NCI-H460 (cell line): ENCODE results near the gene ANKRD65. TPM values are rescaled to one million over a fixed set of nuclear protein-coding genes. Genes with fewer than 3 reads are reported as not detected.
A peak's percentile ranks its signal among the peaks of the same experiment; 100 is the strongest.
"Not testable (repeated sequence)": the region's sequence is repeated elsewhere in the genome, so short reads cannot be mapped to it uniquely, and the experiment has no call there.

Experiments
- DNase-seq: peaks from one replicate; pipeline ENCODE4 v3.0.0-alpha.2; 2016; ENCODE audit warnings: low read depth; ENCODE audit errors: extremely low read depth
- total RNA-seq: library from RNA; depleted of rRNA; stranded (reverse); fragments of >200 nt; shearing (Covaris generic); gene quantifications from 2 replicates; pipeline ENCODE4 v1.2.3, GENCODE V29; 2014

The ANKRD65 gene
- total RNA-seq, 1 experiment from 2014 or later: 0.15 TPM

DNA sequence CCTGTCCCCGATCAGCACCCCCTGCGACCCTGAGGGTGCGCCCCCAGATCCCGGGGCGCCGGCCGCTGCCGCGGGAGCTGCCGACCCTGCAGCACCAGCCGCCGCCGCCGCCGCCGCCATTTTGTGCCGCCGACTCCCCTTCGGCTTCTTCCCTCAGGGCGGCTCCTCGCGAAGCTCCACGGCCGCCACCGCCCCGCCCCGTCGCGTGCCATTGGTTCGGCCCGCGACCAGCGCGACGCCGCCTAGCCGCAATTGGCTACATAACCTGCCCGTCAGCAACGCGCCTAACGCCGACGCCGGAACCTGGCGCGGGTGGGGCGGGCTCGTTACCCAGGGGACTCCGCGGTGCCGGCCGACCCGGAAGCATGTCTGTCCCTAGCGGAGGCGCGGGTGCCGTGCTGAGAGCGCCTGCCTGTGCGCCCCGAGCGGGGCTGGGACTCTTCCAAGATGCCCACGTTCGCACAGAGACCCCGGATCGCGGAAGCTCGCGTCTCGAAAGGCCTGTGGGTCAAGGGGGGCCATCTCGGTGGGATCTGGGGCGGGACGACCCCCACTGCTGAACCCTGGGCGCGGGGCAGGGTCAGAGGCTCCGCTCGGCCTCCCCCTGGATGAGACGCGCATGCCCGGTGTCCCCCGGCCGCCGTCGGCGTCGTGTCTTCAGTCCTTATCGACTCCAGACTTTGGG is 21.7 kb downstream of the ANKRD65 start, which contains the start of gene CCNL2:
CCNL2 (minus strand) TSS at position 149 of the 685 bp plus-strand sequence; CDS start at position 120, 29 bp downstream.
- DNase-seq: peak; percentile 94

DNA sequence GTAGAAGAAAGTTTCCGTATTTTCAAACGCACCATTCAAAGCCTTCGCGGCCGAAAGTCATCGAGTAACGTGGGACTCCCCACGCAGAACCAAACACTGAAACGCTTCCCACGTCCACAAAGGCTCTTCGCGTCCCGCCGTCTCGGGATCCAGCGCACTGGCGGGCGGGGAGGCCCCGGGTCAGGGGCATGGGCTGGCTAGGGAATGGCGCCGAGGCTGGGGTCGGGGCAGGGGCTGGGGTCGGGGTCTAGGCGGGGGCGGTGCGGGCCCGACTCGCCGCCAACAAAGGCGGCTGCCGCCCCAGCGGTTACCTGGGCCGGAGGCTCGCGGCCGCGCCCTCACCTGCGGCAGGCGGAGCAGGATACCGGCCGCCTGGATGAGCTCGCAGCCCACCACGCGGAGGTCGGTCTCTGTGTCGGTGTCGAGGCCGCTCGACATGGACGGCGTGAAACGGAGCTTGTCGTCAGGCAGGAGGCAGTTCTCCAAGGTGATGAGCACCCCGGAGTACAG is 22.3 kb downstream of the ANKRD65 start:
- no peak for DNase-seq

DNA sequence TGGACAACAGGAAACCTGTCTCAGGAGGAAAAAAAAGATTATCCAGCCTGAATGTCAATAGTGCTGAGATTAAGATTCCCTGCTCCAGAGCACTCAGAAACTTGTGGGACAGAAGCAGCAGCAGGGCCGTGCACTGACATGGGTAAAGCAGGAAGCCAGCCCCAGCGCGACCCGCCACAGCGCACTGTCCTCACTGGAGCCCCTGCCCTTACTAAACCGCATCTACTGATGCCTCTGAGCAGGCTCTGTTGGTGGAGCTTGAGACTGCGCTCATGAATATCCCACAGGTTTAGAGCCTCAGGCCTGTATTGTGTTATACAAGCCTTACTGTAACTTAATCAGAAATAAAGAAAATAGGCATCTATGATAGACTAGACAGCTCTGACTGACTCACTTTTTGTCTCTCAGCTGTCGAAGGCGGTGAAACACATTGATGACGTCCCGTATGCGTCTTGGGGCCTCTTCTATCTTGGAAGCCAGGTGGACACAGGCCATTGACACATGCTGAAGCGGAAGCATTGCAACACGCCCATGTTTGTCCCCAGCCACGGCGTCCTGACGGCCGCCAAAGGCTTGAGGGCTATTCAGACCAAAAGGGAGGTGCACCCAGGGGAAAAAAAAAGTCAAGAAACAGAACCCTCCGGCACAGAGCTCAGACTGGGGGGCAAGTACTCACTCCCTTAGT is 23.1 kb downstream of the ANKRD65 start:
- DNase-seq: peak; percentile 20

DNA sequence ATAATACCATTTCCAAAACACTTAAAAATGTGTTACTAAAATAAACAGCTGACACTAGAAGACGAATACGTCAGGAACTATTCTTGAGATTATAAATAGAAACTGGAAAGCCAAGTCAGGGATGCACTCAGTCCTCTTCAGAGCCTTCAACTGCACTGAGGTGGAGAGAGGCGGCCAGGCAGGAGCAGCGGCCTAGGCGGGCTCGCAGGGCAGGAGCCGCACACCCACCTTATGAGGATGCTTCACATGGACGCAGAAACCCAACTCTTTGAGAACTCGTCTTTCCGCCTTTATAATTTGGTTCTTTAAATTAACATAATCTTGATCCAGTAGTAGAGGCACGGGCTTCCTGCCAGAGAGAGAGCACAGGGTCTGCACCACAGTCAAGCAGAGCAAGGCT is 25.9 kb downstream of the ANKRD65 start:
- DNase-seq: no peak

DNA sequence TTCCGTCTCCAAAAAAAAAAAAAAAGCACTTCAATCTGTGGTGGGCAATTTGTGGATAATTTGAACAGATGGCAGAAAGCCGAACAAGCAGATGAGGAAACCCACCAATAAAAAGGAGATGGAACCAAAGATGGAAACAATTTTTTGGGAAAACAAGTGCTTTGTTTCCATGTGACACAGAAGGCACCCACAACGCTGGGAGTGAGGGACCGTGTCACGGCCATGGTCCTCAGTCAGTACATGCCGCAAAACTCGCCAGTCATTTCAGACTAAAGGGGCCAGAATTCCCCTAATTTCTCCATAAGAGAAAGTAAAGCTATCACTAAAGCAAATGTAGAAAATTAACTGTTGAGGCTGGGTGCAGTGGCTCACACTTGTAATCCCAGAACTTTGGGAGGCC is 27.0 kb downstream of the ANKRD65 start:
- no peak for DNase-seq

DNA sequence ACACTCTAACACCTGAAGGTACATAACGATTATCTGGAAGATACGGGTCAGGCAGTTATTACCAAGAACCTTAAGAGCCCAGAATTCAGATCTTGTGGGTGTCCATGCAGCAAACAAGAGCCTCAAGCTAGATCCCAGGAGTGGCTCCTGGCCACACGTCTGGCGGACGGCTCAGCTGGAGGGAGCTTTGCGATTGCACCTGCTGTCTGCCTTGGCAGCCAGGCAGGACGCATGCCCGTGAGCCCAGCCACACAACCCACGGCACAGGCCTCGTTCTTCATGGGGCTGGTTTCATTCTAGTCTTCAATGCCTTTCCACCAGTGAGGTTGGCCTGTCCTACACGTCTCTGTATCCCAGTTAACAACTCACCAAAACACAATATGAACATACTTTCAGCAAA is 27.6 kb downstream of the ANKRD65 start:
- DNase-seq: no peak

DNA sequence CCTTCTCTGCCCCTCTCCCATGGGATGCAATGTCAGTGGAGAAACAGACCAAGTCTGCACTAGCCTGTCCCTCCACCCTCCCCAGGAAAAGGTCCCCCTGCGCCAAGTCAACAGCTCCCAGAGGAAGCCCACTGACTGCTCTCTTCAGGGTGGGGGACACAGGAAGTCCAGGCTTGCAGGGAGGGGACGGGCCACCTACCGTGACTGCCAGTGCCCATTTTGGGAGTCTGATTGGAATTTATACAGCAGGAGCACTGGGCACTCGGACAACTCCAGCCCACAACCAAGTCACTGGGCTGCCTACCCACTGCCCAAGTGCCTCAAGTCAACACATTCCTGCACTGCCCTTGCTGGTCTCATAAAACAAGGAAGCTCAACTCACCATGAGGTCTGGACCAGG is 28.1 kb downstream of the ANKRD65 start:
- no peak for DNase-seq

DNA sequence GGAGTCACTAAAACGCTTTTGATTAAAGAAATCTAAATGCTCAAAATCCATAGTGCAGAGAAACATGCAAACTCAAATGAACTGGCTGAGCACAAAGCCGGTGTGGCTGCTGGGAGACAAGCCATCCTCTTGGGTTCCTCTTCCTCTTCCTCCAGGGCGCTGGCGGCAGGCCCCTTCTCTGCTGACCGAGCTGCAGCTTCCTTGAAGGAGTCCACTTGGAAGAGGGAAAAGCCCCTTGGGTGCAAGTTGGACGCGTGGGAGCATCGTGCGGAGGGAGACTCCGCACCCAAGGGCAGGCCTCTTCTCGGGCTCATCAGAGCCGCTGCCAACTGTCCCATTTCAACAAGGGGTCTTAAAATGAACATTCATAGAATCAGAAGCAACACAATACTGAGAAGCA is 29.9 kb downstream of the ANKRD65 start:
- DNase-seq: no peak

DNA sequence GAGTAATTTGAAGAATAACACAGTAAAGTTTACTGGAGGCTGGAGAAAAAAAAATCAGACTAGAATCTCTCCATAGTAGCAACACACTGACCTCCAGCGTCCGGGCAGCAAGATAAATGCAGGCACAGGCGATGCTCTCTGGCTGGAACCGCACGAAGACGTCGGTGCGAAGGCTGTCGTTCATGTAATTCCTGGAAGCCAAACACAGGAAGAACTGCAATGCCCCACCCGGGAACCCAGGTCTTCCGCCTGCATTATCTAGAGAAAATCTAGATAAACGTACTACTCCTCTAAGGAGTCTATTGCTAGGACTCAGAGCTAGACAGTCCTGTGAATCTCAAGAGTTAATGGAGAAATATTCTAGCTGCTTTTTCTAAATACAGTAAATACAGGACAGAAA is 30.4 kb downstream of the ANKRD65 start:
- no peak for DNase-seq

DNA sequence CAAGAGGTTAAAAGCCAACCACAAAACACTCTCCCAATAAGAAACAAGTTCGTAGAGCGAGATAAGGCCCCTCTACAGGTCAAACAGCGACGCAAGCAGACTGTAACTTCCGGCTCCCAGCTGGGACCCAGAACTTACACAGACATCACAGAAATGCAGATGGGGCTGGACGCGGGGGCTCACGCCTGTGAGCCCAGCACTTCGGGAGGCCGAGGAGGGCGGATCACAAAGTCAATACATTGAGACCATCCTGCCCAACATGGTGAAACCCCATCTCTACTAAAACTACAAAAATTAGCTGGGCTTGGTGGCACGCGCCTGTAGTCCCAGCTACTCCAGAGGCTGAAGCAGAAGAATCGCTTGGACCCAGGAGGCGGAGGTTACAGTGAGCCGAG is 33.0 kb downstream of the ANKRD65 start:
- DNase-seq: no peak

DNA sequence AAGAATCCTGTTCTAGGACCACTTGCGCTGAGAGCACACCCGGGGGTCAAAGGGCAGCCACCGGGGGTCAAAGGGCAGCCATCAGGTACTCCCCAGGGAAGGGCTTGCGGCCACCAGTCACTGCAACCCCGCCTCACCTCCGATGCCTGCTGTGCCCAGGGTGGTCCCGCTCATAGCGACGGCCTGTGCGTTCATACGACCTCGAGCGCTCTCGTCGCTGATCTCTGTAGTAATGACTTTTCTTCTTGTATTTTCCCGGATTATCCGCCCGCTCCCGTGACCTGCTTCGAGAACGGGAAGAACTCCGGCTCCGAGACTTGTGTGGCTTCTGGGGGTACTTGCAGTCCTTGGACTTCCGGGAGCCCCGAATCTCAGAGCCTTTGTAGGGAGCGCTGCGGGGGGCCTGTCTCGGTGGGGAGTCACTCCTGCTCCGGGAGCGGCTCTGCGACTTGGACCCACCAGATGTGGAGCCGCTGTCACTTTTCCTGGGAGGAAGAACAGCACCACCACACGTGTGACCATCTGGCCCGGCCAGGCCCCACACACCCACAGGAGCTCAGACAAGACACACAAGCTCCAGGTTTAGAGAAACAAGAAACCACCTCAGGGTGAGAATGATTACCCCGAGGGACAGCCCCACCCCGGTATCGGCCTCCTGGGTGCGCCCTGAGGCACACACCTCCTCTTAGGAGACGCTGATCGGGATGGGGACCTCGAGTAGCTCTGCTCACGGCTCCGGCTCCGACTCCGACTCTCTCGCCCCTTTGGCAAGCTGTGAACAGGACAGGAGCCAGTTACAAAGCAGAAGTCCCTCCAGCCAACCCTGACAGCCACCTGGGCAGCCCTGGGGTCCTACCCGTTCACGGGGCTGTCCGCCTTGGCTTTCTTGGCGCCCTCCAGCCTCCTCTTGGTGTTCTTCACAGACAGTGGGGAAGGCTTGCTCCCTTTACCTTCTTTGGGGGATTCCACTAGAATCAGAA is 33.7 kb downstream of the ANKRD65 start:
- DNase-seq: no peak

DNA sequence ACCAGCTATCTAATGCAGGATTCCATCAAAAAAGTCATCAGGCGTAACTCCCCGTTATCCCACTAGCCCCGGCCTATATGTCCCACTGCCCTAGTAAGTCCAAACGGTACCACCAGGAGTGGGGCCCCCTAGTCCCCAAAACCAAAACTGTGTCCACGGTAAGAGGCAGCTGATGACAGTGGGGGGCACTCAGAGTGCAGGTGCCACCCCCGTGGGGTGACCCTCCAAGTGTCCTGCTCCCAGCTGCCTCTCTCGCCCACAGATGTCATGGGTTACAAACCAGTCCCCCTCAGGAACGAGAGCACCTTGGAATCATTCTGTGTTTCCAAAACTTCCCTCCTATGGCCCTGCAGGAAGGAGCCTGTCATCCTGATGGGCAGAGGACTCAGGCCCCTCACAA is 35.1 kb downstream of the ANKRD65 start:
- no peak for DNase-seq

DNA sequence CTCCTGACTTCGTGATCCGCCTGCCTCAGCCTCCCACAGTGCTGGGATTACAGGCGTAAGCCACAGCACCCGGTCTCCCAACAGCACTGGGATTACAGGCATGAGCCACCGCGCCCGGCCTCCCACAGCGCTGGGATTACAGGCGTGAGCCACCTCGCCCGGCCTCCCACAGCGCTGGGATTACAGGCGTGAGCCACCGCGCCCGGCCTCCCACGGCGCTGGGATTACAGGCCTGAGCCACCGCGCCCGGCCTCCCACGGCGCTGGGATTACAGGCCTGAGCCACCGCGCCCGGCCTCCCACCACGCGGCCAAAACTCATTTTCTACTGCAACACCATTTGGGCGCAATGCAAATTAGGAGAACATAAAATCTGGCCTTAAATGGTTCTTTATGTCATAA is 35.7 kb downstream of the ANKRD65 start:
- not testable (repeated sequence) for DNase-seq

DNA sequence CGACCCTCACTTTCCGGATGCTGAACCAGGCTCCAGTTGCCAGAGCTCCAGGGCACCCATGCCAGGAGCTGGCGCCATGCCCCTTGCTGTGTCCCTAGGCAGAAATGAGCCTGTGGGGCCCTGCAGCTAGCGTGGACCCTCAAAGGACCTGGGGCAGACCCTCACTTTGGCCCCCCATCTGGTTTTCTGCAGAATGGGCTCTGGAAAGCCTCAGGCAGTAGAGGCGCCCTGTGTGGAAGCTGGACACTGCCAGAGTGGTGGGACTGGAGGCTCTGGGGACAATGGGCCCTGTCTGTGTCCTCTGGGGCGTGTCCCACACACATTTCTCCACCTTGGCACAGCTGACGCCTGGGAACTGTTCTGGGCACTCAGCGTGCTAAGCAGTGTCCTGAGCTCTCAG is 39.8 kb downstream of the ANKRD65 start:
- no peak for DNase-seq

DNA sequence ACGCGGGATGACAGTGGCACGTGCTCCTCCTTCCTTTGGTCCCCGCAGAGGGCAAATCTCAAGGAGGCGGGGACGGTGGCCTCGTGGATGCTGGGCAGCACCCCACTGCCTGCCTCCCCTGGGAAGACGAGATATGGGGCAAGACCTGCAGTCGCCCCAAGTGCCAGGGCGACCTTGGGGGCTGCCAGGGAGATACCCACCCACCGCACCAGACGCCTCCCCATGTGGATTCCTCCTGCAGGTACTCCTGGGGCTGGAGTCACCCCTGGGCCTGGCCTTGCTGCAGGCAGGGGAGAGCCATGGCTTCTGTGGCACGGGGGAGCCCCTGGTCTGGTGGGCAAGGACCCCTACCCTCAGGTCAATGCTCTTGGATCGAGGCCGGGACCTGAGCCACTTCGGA is 40.2 kb downstream of the ANKRD65 start:
- no peak for DNase-seq

DNA sequence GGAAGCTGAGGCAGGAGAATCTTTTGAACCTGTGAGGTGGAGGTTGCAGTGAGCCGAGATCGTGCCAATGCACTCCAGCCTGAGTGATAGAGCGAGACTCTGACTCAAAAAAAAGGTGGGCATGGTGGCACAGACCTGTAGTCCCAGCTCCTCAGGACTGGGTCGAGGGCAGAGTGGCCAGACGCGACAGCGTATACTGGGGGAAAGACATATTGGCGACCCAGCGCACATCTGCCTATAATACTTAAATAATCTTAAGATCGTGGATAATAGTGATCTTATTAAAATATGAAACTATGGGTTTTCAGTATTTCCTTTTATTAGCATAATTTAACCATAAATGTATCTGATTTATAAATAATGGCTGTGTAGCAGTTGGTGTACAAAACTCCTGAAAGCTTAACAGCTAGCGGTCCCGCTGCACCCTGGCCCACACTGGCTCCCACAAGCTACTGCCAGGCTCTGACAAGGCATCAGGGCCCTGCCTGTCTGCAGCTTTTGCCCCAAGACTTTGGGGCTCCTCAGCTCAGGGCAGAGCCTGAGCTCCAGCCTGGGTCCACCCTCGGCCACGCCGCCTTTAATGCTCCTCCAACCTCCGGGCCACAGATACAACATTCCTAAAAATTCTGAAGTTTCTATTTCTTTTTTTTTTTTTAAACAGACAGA is 43.4 kb downstream of the ANKRD65 start:
- no peak for DNase-seq

DNA sequence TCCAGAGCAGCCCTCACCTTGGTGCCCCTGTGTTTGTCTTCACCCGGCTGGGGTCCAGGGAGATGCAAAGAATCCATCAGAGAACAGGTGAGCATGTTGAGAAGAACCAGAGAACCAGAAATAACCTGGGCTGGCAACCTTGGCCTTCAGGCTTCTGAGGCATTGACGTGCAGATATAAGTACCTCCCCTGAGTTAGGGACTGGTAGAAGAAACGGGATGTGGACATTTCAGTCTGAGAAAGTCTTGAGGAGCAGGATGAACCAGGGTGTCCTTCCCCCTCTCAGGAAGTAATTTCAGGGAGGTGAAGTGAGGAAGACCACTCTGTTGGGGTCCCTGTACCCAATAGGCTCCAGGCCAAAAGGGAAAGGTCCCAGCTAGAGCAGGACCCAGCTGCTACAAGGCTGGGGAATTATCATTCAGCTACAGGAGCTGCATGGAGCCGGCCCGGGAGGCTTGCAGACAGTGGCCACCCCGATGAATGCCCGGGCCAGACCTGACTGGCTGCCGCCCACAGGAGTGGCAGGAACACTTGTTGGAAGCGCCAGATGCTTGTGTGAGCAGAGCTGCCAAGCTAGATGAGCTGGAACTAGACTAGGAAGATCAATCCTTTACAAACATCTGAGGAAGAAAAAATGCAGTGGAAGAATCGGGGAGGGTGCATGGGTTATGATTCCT is 44.4 kb downstream of the ANKRD65 start:
- no peak for DNase-seq

DNA sequence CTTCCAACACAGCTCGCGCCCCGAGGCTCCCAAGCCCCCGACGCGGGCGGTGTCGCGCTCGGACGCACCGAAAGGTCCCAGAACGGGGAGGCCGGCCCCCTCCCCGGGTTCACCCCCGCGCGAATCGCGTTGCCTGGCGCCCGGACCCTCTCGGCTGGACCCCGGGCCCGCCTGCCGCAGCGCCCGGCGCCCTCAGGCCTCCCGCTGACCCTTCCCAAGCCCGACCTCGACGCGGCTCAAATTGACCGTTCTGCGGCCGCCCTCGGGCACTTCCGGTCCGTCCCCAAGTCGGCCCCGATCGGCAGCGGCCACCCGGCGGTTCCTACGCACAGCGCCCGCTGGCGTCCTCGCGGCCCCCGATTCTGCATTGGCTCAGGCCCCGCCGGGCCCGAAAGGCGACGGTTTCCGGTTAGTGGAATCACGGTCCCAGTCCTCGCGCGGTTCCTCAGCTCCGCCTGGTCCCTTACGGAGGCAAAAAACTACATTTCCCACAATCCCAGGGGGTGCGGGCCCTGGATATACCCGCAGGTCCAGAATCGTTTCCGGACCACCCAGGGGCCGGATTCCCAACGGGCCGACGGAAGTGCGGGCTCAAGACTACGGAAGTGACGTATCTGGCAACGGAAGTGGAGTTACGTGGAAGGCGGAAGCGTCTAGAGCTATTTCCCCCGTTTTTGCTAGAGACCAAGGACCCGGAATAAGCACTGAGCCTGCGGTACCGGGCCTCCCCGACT is 46.0 kb downstream of the ANKRD65 start, which contains the start of gene AURKAIP1:
AURKAIP1 (minus strand) TSS at position 279 of the 734 bp plus-strand sequence. CDS start 451 bp downstream, outside the sequence.
- peak; percentile 98 for DNase-seq

DNA sequence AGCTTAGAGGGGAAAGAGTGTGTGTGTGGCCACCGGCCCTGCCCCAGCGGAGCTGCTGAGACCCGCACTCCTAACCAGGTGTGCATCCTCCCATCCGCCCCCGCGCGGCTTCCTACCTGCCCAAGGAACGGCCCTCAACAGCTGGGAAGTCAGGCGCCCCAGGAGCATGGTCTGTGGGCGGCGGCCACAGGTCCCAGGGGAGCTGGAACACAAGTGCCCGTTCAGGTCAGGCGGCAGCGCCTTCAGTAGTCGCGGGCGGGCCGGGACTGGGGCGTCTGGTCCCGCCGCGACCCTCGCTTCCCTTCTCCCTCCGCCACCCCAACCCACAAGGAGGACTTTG is 46.5 kb downstream of the ANKRD65 start:
- DNase-seq: no peak
